GM21723 (cell line): ENCODE data around the gene ADPRHL1.

Experiments
- ATAC-seq: cut with Tn5 transposase; IDR thresholded peaks from one replicate; pipeline ENCODE4 v1.9.1; 2021; ENCODE audit warnings: mild to moderate bottlenecking, moderate library complexity; ENCODE audit not compliant: unreplicated experiment

Gene ADPRHL1

GRCh38 chr13:113420232-113420631 is 33.1 kb downstream of the ADPRHL1 start:
- no peak for ATAC-seq

GRCh38 chr13:113419531-113420193 is 33.6 kb downstream of the ADPRHL1 start:
- ATAC-seq: no peak

- no peak for ATAC-seq
Measured at GRCh38 chr13:113418722-113419049, 34.6 kb downstream of the ADPRHL1 start.

GRCh38 chr13:113417836-113418721 is 35.2 kb downstream of the ADPRHL1 start:
- ATAC-seq: no peak

GRCh38 chr13:113417008-113417751 is 36.1 kb downstream of the ADPRHL1 start:
- no peak for ATAC-seq

- no peak for ATAC-seq
Measured at GRCh38 chr13:113415825-113416224, 37.5 kb downstream of the ADPRHL1 start.

GRCh38 chr13:113415032-113415431 is 38.3 kb downstream of the ADPRHL1 start:
- ATAC-seq: no peak

GRCh38 chr13:113414335-113414734 is 39.0 kb downstream of the ADPRHL1 start:
- ATAC-seq: no peak

- ATAC-seq: no peak
Measured at GRCh38 chr13:113413898-113414282, 39.4 kb downstream of the ADPRHL1 start.

- ATAC-seq: no peak
Measured at GRCh38 chr13:113413178-113413897, 40.0 kb downstream of the ADPRHL1 start.

- no peak for ATAC-seq
Measured at GRCh38 chr13:113412440-113412839, 40.8 kb downstream of the ADPRHL1 start.

- no peak for ATAC-seq
Measured at GRCh38 chr13:113411216-113412023, 41.9 kb downstream of the ADPRHL1 start.

- ATAC-seq: no peak
Measured at GRCh38 chr13:113410472-113411201, 42.7 kb downstream of the ADPRHL1 start.

GRCh38 chr13:113408562-113408961 is 44.7 kb downstream of the ADPRHL1 start:
- no peak for ATAC-seq

- ATAC-seq: no peak
Measured at GRCh38 chr13:113407531-113408393, 45.5 kb downstream of the ADPRHL1 start.

- ATAC-seq: no peak
Measured at GRCh38 chr13:113407103-113407530, 46.2 kb downstream of the ADPRHL1 start.

GRCh38 chr13:113406321-113407102 is 46.8 kb downstream of the ADPRHL1 start:
- no peak for ATAC-seq
